HG03571 (cell line): ENCODE data around the gene RPAP2.

Experiments
- ATAC-seq: cut with Tn5 transposase; IDR thresholded peaks from one replicate; pipeline ENCODE4 v1.9.1; 2021; ENCODE audit not compliant: unreplicated experiment

The RPAP2 gene

DNA sequence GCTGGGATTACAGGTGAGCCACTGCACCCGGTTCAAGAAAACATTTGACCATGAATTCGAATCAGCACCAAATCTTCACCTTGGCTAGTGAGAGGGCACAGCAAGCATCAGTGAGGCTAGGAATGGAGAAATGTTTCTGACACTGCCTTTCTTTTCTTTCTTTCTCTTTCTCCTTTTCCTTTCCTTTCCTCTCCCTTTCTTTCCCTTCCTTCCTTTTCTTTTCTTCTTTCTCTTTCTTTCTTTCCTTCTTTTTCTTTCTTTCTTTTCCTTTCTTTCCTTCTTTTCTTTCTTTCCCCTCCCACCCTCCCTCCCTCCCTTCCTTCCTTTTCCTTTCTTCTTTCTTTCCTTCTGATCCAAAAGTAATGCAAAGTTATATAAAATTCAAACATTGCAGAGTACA lies 147.0 kb downstream of the RPAP2 start:
- no peak for ATAC-seq

DNA sequence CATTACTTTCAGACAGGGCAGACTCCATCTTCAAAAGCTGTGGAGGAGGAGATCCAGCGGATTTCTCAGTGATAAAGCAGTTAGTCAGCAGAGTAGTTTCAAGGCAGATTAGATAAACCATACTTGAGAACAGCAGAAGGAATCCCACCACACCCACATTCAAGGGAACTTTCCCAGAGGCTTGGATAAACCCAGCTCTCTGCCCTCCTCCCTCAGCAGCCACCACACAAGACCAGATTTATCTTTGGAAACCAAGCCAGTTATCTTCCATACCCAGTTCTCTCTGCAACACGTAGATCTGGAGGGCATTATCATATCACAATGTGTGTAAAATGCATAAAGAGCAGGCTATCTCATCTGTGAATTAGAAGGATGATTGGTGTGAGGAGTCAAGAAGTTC lies 147.7 kb downstream of the RPAP2 start:
- no peak for ATAC-seq

DNA sequence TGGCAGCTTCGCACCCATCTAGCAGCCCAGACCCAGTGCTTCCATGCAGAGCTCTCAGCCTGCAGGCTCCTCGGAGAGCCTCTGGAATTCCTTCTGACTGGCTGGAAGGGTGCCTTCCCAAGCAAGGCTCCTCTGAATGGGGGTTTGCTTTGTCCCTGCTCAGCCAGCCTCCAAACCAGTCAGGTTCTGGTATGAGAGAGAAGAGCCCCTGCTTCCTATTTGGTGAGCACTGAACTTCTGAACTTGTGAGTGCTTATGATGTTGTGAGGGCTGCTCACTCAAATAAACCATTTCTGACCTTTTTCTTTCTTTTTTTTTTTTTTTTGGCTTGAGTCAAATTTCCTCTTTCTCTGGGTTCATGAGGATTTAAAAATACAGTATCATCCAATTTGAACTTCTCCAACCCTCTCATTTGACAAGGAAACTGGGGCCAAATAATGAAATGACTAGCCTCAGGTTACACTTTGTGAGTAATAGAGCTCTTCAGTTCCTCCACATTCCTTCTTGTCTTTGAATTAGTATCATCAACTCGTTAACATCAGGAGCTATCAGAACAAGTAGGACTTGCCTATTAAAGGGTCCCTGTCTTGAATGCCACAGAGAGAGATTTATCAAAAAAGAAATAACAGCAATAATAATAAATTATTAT lies 148.3 kb downstream of the RPAP2 start:
- no peak for ATAC-seq

DNA sequence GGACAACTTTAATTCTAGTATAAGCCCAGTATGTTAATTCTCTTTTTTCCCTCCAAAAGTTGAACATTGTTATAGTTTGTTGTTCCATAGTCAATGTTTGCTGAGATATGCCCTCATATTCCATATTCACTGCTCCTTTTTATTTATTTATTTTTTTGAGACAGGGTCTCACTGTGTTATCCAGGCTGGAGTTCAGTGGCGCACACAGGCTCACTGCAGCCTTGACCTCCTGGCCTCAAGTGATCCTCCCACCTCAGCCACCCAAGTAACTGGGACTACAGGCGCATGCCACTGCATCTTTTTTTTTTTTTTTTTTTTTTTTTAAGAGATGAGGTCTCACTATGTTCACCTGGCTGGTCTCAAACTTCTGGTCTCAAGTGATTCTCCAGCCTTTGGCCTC lies 149.1 kb downstream of the RPAP2 start:
- ATAC-seq = no peak
